ENCODE data around the gene RPL39.
"Not testable (repeated sequence)": the region's sequence is repeated elsewhere in the genome, so short reads cannot be mapped to it uniquely, and the experiment has no call there.

RPL39 gene

GRCh38 chrX:119783026-119783425 is 8.4 kb downstream of the RPL39 start:
- Histone ChIP-seq H3K36me3 (ENCODE audit: low read length) (peaks cover 8% of the 10 kb centered on the region; the same call in 1 of the 2 replicates), H4K20me1 (ENCODE audit: low read depth, low read length) (peaks cover 6% of the 10 kb centered on the region; the same call in 1 of the 2 replicates), H3K27ac (ENCODE audit: low read depth, low read length) (no peak overlapping the region), H3F3A (ENCODE audit: insufficient read depth) (peaks cover 9% of the 10 kb centered on the region; the same call in 1 of the 2 replicates), H3K4me2 (ENCODE audit: low read depth, low read length, poor library complexity, severe bottlenecking) (no peak overlapping the region), H3K4me3 (ENCODE audit: insufficient read depth, low read length, poor library complexity, severe bottlenecking) (no peak overlapping the region), H3K9me2 (replicated peaks; ENCODE audit: insufficient read depth, low read length) (no peaks in the 10 kb centered on the region), H3K9ac (ENCODE audit: low read length) (no peak overlapping the region), H3K27me3 (ENCODE audit: low read length) (no peaks in the 10 kb centered on the region), H2AFZ (ENCODE audit: low read depth, low read length, severe bottlenecking) (no peak overlapping the region), H3K79me2 (ENCODE audit: insufficient read depth, low read length) (peaks cover 30% of the 10 kb centered on the region), H3K9me3 (ENCODE audit: insufficient read depth, low read length) (no peaks in the 10 kb centered on the region)
- TF ChIP-seq, protein P1, sequence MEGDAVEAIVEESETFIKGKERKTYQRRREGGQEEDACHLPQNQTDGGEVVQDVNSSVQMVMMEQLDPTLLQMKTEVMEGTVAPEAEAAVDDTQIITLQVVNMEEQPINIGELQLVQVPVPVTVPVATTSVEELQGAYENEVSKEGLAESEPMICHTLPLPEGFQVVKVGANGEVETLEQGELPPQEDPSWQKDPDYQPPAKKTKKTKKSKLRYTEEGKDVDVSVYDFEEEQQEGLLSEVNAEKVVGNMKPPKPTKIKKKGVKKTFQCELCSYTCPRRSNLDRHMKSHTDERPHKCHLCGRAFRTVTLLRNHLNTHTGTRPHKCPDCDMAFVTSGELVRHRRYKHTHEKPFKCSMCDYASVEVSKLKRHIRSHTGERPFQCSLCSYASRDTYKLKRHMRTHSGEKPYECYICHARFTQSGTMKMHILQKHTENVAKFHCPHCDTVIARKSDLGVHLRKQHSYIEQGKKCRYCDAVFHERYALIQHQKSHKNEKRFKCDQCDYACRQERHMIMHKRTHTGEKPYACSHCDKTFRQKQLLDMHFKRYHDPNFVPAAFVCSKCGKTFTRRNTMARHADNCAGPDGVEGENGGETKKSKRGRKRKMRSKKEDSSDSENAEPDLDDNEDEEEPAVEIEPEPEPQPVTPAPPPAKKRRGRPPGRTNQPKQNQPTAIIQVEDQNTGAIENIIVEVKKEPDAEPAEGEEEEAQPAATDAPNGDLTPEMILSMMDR (IDR thresholded peaks at IDR 0.05; ENCODE audit: insufficient read depth, low read length, poor library complexity, severe bottlenecking), result no peak
- no peak for TF ChIP-seq EZH2phosphoT487 (conservative IDR thresholded peaks at IDR 0.05; ENCODE audit: low read length)

GRCh38 chrX:119778829-119779228 is 12.6 kb downstream of the RPL39 start:
- H4K20me1 ChIP-seq (ENCODE audit: low read depth, low read length), result no peaks in the 10 kb centered on the region
- H3K9ac ChIP-seq (ENCODE audit: low read length), result no peak overlapping the region
- no peaks in the 10 kb centered on the region for H3K27me3 ChIP-seq (ENCODE audit: low read length)
- H3K36me3 ChIP-seq (ENCODE audit: low read length), result no peaks in the 10 kb centered on the region
- H3F3A ChIP-seq (ENCODE audit: insufficient read depth), result peaks cover 4% of the 10 kb centered on the region; the same call in 1 of the 2 replicates
- no peak overlapping the region for H3K27ac ChIP-seq (ENCODE audit: low read depth, low read length)
- H3K4me2 ChIP-seq (ENCODE audit: low read depth, low read length, poor library complexity, severe bottlenecking), result no peak overlapping the region
- no peak overlapping the region for H3K4me3 ChIP-seq (ENCODE audit: insufficient read depth, low read length, poor library complexity, severe bottlenecking)
- peaks cover 10% of the 10 kb centered on the region; the same call in 1 of the 2 replicates for H3K79me2 ChIP-seq (ENCODE audit: insufficient read depth, low read length)
- TF ChIP-seq EZH2phosphoT487 (conservative IDR thresholded peaks at IDR 0.05; ENCODE audit: low read length), result no peak
- TF ChIP-seq, protein P1 (IDR thresholded peaks at IDR 0.05; ENCODE audit: insufficient read depth, low read length, poor library complexity, severe bottlenecking), result no peak
- H3K9me3 ChIP-seq (ENCODE audit: insufficient read depth, low read length), result no peaks in the 10 kb centered on the region
- no peaks in the 10 kb centered on the region for H3K9me2 ChIP-seq (replicated peaks; ENCODE audit: insufficient read depth, low read length)
- no peak overlapping the region for H2AFZ ChIP-seq (ENCODE audit: low read depth, low read length, severe bottlenecking)

GRCh38 chrX:119775517-119776238 is 15.8 kb downstream of the RPL39 start:
- no peak overlapping the region for H3K9ac ChIP-seq (ENCODE audit: low read length)
- H4K20me1 ChIP-seq (ENCODE audit: low read depth, low read length), result no peaks in the 10 kb centered on the region
- peaks cover 10% of the 10 kb centered on the region; the same call in 1 of the 2 replicates for H3K79me2 ChIP-seq (ENCODE audit: insufficient read depth, low read length)
- H3F3A ChIP-seq (ENCODE audit: insufficient read depth), result peaks cover 4% of the 10 kb centered on the region; the same call in 1 of the 2 replicates
- H2AFZ ChIP-seq (ENCODE audit: low read depth, low read length, severe bottlenecking), result no peak overlapping the region
- H3K9me2 ChIP-seq (replicated peaks; ENCODE audit: insufficient read depth, low read length), result no peaks in the 10 kb centered on the region
- no peaks in the 10 kb centered on the region for H3K36me3 ChIP-seq (ENCODE audit: low read length)
- H3K4me2 ChIP-seq (ENCODE audit: low read depth, low read length, poor library complexity, severe bottlenecking), result no peak overlapping the region
- H3K9me3 ChIP-seq (ENCODE audit: insufficient read depth, low read length), result no peaks in the 10 kb centered on the region
- no peak for TF ChIP-seq EZH2phosphoT487 (conservative IDR thresholded peaks at IDR 0.05; ENCODE audit: low read length)
- TF ChIP-seq, protein P1 (IDR thresholded peaks at IDR 0.05; ENCODE audit: insufficient read depth, low read length, poor library complexity, severe bottlenecking), result no peak
- no peaks in the 10 kb centered on the region for H3K27me3 ChIP-seq (ENCODE audit: low read length)
- H3K27ac ChIP-seq (ENCODE audit: low read depth, low read length), result no peak overlapping the region
- no peak overlapping the region for H3K4me3 ChIP-seq (ENCODE audit: insufficient read depth, low read length, poor library complexity, severe bottlenecking)

DNA sequence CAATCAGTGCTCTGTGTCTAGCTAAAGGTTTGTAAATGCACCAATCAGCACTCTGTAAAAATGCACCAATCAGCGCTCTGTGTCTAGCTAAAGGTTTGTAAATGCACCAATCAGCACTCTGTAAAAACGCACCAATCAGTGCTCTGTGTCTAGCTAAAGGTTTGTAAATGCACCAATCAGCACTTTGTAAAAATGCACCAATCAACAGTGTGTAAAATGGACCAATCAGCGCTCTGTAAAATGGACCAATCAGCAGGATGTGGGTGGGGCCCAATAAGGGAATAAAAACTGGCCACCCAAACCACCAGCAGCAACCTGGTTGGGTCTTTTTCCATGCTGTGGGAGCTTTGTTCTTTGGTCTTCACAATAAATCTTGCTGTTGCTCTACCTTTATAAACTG is 22.0 kb downstream of the RPL39 start:
- not testable (repeated sequence) for H3K9ac ChIP-seq (ENCODE audit: low read length); H2AFZ ChIP-seq (ENCODE audit: low read depth, low read length, severe bottlenecking); H4K20me1 ChIP-seq (ENCODE audit: low read depth, low read length); H3K27me3 ChIP-seq (ENCODE audit: low read length); H3K9me3 ChIP-seq (ENCODE audit: insufficient read depth, low read length); H3K79me2 ChIP-seq (ENCODE audit: insufficient read depth, low read length); H3K27ac ChIP-seq (ENCODE audit: low read depth, low read length); H3K4me2 ChIP-seq (ENCODE audit: low read depth, low read length, poor library complexity, severe bottlenecking); H3K4me3 ChIP-seq (ENCODE audit: insufficient read depth, low read length, poor library complexity, severe bottlenecking); H3F3A ChIP-seq (ENCODE audit: insufficient read depth); H3K36me3 ChIP-seq (ENCODE audit: low read length); H3K9me2 ChIP-seq (replicated peaks; ENCODE audit: insufficient read depth, low read length)

- not testable (repeated sequence) for H3K79me2 ChIP-seq (ENCODE audit: insufficient read depth, low read length); H4K20me1 ChIP-seq (ENCODE audit: low read depth, low read length); H2AFZ ChIP-seq (ENCODE audit: low read depth, low read length, severe bottlenecking); H3K27ac ChIP-seq (ENCODE audit: low read depth, low read length); H3K36me3 ChIP-seq (ENCODE audit: low read length); H3K4me3 ChIP-seq (ENCODE audit: insufficient read depth, low read length, poor library complexity, severe bottlenecking); H3F3A ChIP-seq (ENCODE audit: insufficient read depth); H3K9me2 ChIP-seq (replicated peaks; ENCODE audit: insufficient read depth, low read length); H3K27me3 ChIP-seq (ENCODE audit: low read length); H3K4me2 ChIP-seq (ENCODE audit: low read depth, low read length, poor library complexity, severe bottlenecking); H3K9ac ChIP-seq (ENCODE audit: low read length); H3K9me3 ChIP-seq (ENCODE audit: insufficient read depth, low read length)
Measured at GRCh38 chrX:119768436-119768835, 23.0 kb downstream of the RPL39 start.

Measured in SU-DHL-6 (cell line).